Activated CD4-positive, CD25-positive, alpha-beta regulatory T cell (primary cell): ENCODE data around the gene ERBIN.

Experiments
- DNase-seq, 4 experiments: peaks; one replicate each; lab custom pipeline; 2025; lab: John Stamatoyannopoulos, UW

Gene ERBIN

DNA sequence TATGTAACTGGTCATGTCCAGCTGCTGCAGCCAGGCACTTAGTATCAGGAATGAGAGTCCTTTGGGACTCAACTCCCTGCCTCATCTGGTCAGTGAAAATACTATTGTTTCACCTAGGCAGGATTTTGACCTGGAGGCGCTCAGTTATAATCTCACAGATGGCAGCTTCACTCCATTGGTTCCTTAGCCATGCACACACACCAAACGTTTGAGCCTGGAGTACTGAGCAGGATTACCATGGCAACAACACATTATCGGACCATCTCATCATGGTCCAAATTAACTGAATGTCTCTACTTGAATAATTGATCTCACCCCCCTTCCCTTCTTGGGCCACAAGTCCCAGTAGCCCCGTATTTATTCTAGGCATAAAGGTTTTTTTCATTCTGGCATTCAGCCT lies 202.8 kb downstream of the ERBIN start:
- DNase-seq = no peak

DNA sequence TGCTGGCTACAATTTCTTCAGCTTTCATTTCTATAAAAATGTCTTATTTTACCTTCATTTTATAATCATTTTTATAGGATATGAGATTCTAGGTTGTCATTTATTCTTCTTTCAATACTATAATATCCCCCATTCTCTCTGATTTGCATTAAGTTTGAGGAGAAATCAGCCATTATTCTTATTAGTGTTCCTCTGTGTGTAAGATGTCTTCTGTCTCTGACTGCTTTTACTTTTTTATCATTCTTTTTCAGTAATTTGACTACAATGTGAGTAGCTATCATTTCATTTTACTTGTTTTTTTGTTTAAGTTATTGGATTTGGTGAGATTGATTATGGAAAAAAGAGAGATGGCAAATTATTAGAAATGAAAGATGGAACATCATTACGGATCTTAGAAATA lies 204.1 kb downstream of the ERBIN start:
- DNase-seq = no peak
